H9 (cell line): ENCODE results near the gene DOCK11. TPM values are rescaled to one million over a fixed set of nuclear protein-coding genes. Genes with fewer than 3 reads are reported as not detected.

Experiments
- DNase-seq: peaks from one replicate; pipeline ENCODE4 v3.0.0-alpha.2; 2017
- H2AFZ ChIP-seq: one replicate; pipeline ENCODE4 v1.6.1; 2013; ENCODE audit warnings: mild to moderate bottlenecking, low read length, control low read depth, moderate library complexity
- H2AK5ac ChIP-seq: 2 replicates; pipeline ENCODE4 v1.6.1; 2013; ENCODE audit warnings: low read length, control low read depth, mixed read lengths; ENCODE audit not compliant: insufficient read length
- H2BK120ac ChIP-seq: one replicate; pipeline ENCODE4 v1.6.1; 2013; ENCODE audit warnings: low read depth, mild to moderate bottlenecking, low read length, control low read depth, inconsistent platforms; ENCODE audit not compliant: poor library complexity, severe bottlenecking
- H2BK12ac ChIP-seq: 2 replicates; pipeline ENCODE4 v1.6.1; 2013; ENCODE audit warnings: low read length, control low read depth, mixed read lengths, low read depth; ENCODE audit not compliant: insufficient read length
- H2BK15ac ChIP-seq: 2 replicates; pipeline ENCODE4 v1.6.1; 2013; ENCODE audit warnings: low read depth, low read length, control low read depth
- H2BK20ac ChIP-seq: one replicate; pipeline ENCODE4 v1.6.1; 2013; ENCODE audit warnings: low read depth, mild to moderate bottlenecking, low read length, control low read depth, inconsistent platforms; ENCODE audit not compliant: poor library complexity, severe bottlenecking
- H2BK5ac ChIP-seq: 2 replicates; pipeline ENCODE4 v1.6.1; 2013; ENCODE audit warnings: low read length, control low read depth, mixed read lengths; ENCODE audit not compliant: insufficient read length
- H3K14ac ChIP-seq: 2 replicates; pipeline ENCODE4 v1.6.1; 2013; ENCODE audit warnings: low read length, control low read depth; ENCODE audit not compliant: insufficient read depth
- H3K18ac ChIP-seq: 2 replicates; pipeline ENCODE4 v1.6.1; 2013; ENCODE audit warnings: low read depth, mild to moderate bottlenecking, mixed read lengths, low read length, control low read depth; ENCODE audit not compliant: insufficient read length
- H3K23ac ChIP-seq: 2 replicates; pipeline ENCODE4 v1.6.1; 2013; ENCODE audit warnings: low read length, control low read depth, mixed read lengths, low read depth; ENCODE audit not compliant: insufficient read length
- H3K23me2 ChIP-seq: 2 replicates; pipeline ENCODE4 v1.6.1; 2013; ENCODE audit warnings: low read depth, mild to moderate bottlenecking, mixed read lengths, low read length, control low read depth; ENCODE audit not compliant: insufficient read length, poor library complexity, severe bottlenecking
- H3K27ac ChIP-seq: 2 replicates; pipeline ENCODE4 v1.5.1; 2013; ENCODE audit warnings: low read length, control low read depth, mixed read lengths, low read depth; ENCODE audit not compliant: insufficient read length
- H3K27me3 ChIP-seq: 2 replicates; pipeline ENCODE4 v1.6.1; 2013; ENCODE audit warnings: low read length, control low read depth, inconsistent platforms; ENCODE audit not compliant: insufficient read depth
- H3K4ac ChIP-seq: 2 replicates; pipeline ENCODE4 v1.6.1; 2013; ENCODE audit warnings: low read depth, mild to moderate bottlenecking, control low read depth, inconsistent platforms, low read length, moderate library complexity
- H3K4me1 ChIP-seq: 2 replicates; pipeline ENCODE4 v1.6.1; 2013; ENCODE audit warnings: low read length, control low read depth, inconsistent platforms; ENCODE audit not compliant: insufficient read depth
- H3K4me2 ChIP-seq: 2 replicates; pipeline ENCODE4 v1.6.1; 2013; ENCODE audit warnings: low read length, control low read depth, mixed read lengths; ENCODE audit not compliant: insufficient read length, insufficient read depth
- H3K56ac ChIP-seq: 2 replicates; pipeline ENCODE4 v1.6.1; 2013; ENCODE audit warnings: low read depth, mild to moderate bottlenecking, mixed read lengths, low read length, control low read depth; ENCODE audit not compliant: insufficient read length
- H3K79me1 ChIP-seq: 2 replicates; pipeline ENCODE4 v1.6.1; 2013; ENCODE audit warnings: low read depth, mild to moderate bottlenecking, moderate library complexity, low read length, control low read depth, inconsistent platforms; ENCODE audit not compliant: insufficient read depth, poor library complexity, severe bottlenecking
- H3K79me2 ChIP-seq: 2 replicates; pipeline ENCODE4 v1.6.1; 2013; ENCODE audit warnings: low read length, control low read depth, inconsistent platforms; ENCODE audit not compliant: insufficient read depth
- H3K9ac ChIP-seq: 2 replicates; pipeline ENCODE4 v1.6.1; 2013; ENCODE audit warnings: low read length, control low read depth, mixed read lengths; ENCODE audit not compliant: insufficient read length; ENCODE audit errors: extremely low read depth
- H3K9me3 ChIP-seq: one replicate; pipeline ENCODE4 v1.6.1; 2013; ENCODE audit warnings: low read depth, low read length, inconsistent platforms; ENCODE audit not compliant: control insufficient read depth
- H3T11ph ChIP-seq: one replicate; pipeline ENCODE4 v1.6.1; 2013; ENCODE audit warnings: mild to moderate bottlenecking, low read length, control low read depth, inconsistent platforms
- H4K20me1 ChIP-seq: one replicate; pipeline ENCODE4 v1.6.1; 2013; ENCODE audit not compliant: control insufficient read depth, insufficient read length, insufficient read depth
- H4K5ac ChIP-seq: 2 replicates; pipeline ENCODE4 v1.6.1; 2013; ENCODE audit warnings: low read depth, mild to moderate bottlenecking, mixed read lengths, low read length, control low read depth; ENCODE audit not compliant: insufficient read length
- H4K8ac ChIP-seq: replicated peaks from 2 replicates; pipeline ENCODE4 v1.6.1; 2013; ENCODE audit warnings: low read length, control low read depth, mixed read lengths, low read depth; ENCODE audit not compliant: insufficient read length
- H4K91ac ChIP-seq: 2 replicates; pipeline ENCODE4 v1.6.1; 2013; ENCODE audit warnings: low read depth, mild to moderate bottlenecking, moderate library complexity, mixed read lengths, low read length, control low read depth; ENCODE audit not compliant: insufficient read length
- H3K27ac Mint-ChIP-seq, 3 experiments: 2 replicates in 2 of 3; 3 replicates in 1 of 3; pipeline ENCODE4 v1.8.0; 2020 to 2021; ENCODE audit warnings: mixed read lengths in 3 of 3, mild to moderate bottlenecking in 1 of 3, moderate library complexity in 1 of 3
- H3K27me3 Mint-ChIP-seq: 2 replicates; pipeline ENCODE4 v1.8.0; 2021; ENCODE audit warnings: low read depth, mild to moderate bottlenecking, moderate library complexity, mixed read lengths
- H3K36me3 Mint-ChIP-seq, 3 experiments: 2 replicates in 2 of 3; 3 replicates in 1 of 3; pipeline ENCODE4 v1.8.0; 2020 to 2021; ENCODE audit warnings: low read depth in 3 of 3, mixed read lengths in 3 of 3; ENCODE audit not compliant: insufficient read depth in 1 of 3
- H3K4me1 Mint-ChIP-seq, 2 experiments: 2 replicates each; pipeline ENCODE4 v1.8.0; 2020; ENCODE audit warnings: mixed read lengths in 2 of 2
- H3K4me3 Mint-ChIP-seq, 2 experiments: 2 replicates in 1 of 2; 3 replicates in 1 of 2; pipeline ENCODE4 v1.8.0; 2020 to 2021; ENCODE audit warnings: mild to moderate bottlenecking in 2 of 2, mixed read lengths in 2 of 2, moderate library complexity in 1 of 2
- H3K9me3 Mint-ChIP-seq, 2 experiments: 2 replicates in 1 of 2; 3 replicates in 1 of 2; pipeline ENCODE4 v1.8.0; 2020; ENCODE audit warnings: mild to moderate bottlenecking in 2 of 2, mixed read lengths in 2 of 2, moderate library complexity in 1 of 2
- CTCF ChIP-seq: fragments of 200-600 bp; sonication (generic); conservative IDR thresholded peaks from 3 replicates; pipeline ENCODE4 v1.8.0; 2021; ENCODE audit warnings: antibody characterized with exemption, mild to moderate bottlenecking
- WGBS: extraction: QIAGEN DNeasy Blood & Tissue Kit; methylation state at CpG from one replicate; pipeline ENCODE4 v1.1.7; 2013; ENCODE audit warnings: missing lambda C conversion rate, low lambda C conversion rate, mixed read lengths; ENCODE audit not compliant: insufficient read length; ENCODE audit errors: extremely low coverage; 5-methylcytosine and 5-hydroxymethylcytosine counted together
- total RNA-seq: library from RNA; stranded (reverse); gene quantifications from 2 replicates; pipeline ENCODE4 v1.2.1, GENCODE V29; 2021

DOCK11 gene
- total RNA-seq, 1 experiment from 2014 or later = 6.2 TPM

GRCh38 chrX:118660085-118660484 lies 164.5 kb downstream of the DOCK11 start:
- no peaks in the 10 kb centered on the region; the same call in 1 of the 2 replicates for H3K27me3 Mint-ChIP-seq
- H3K27ac Mint-ChIP-seq = no peak overlapping the region
- WGBS = no CpG with 5 or more reads among the region's 2 CpGs
- H3K4me2 ChIP-seq = no peak overlapping the region
- no peak overlapping the region for H3K18ac ChIP-seq
- no peak overlapping the region for H2BK15ac ChIP-seq
- H3K56ac ChIP-seq = no peak overlapping the region
- no peaks in the 10 kb centered on the region for H4K20me1 ChIP-seq
- no peak overlapping the region for H4K91ac ChIP-seq
- H3K79me2 ChIP-seq = no peaks in the 10 kb centered on the region
- no peak overlapping the region for H3K23ac ChIP-seq
- H3K27me3 ChIP-seq = no peaks in the 10 kb centered on the region
- H3K9me3 Mint-ChIP-seq = peaks cover 0 to 48% of the 10 kb centered on the region in 2 experiments; a peak in 4 of 5 replicates
- no peak overlapping the region for H3K27ac ChIP-seq
- no peak overlapping the region for H3K14ac ChIP-seq
- no peak for DNase-seq
- no peak overlapping the region for H2AFZ ChIP-seq
- no peak overlapping the region for H3T11ph ChIP-seq
- no peak overlapping the region for H2BK120ac ChIP-seq
- no peak overlapping the region for H3K4me3 Mint-ChIP-seq
- H3K9ac ChIP-seq = no peak overlapping the region
- H3K4me1 ChIP-seq = no peaks in the 10 kb centered on the region
- peaks cover 32% of the 10 kb centered on the region for H3K9me3 ChIP-seq
- H3K36me3 Mint-ChIP-seq = peaks cover 0 to 6% (median 5%) of the 10 kb centered on the region in 3 experiments; a peak in 3 of 7 replicates
- no peak overlapping the region for H2AK5ac ChIP-seq
- no peak overlapping the region for H2BK5ac ChIP-seq
- no peak overlapping the region for H4K8ac ChIP-seq
- H2BK20ac ChIP-seq = no peak overlapping the region
- H3K4ac ChIP-seq = no peak overlapping the region
- no peak overlapping the region for H2BK12ac ChIP-seq
- no peak for TF ChIP-seq CTCF
- no peaks in the 10 kb centered on the region for H3K23me2 ChIP-seq
- no peaks in the 10 kb centered on the region for H3K79me1 ChIP-seq
- H4K5ac ChIP-seq = no peak overlapping the region
- no peaks in the 10 kb centered on the region for H3K4me1 Mint-ChIP-seq
